Peyer's patch (tissue), 4 donors: ENCODE measurements around the gene PARD3B. TPM values are rescaled to one million over a fixed set of nuclear protein-coding genes. Genes with fewer than 3 reads are reported as not detected.

Experiments
- DNase-seq, 3 donors: peaks; one replicate each; pipeline ENCODE4 v3.0.0-alpha.2; 2017 to 2019
- H3K27ac ChIP-seq, 4 donors: fragments of 200-600 bp; sonication (generic); one replicate each; pipeline ENCODE4 v1.5.1; 2016 to 2019
- H3K27me3 ChIP-seq, 2 donors: fragments of 200-600 bp; sonication (generic); one replicate each; pipeline ENCODE4 v1.5.1; 2019
- H3K36me3 ChIP-seq, 3 donors: fragments of 200-600 bp; sonication (generic); one replicate each; pipeline ENCODE4 v1.5.1; 2016 to 2019
- H3K4me1 ChIP-seq, 4 donors: fragments of 200-600 bp; sonication (generic); one replicate each; pipeline ENCODE4 v1.5.1; 2016 to 2019
- H3K4me3 ChIP-seq, 4 donors: fragments of 200-600 bp; sonication (generic); 1 replicate in 3 of 4; 2 replicates in 1 of 4; pipeline ENCODE4 v1.5.1; 2016 to 2019; ENCODE audit warnings: mild to moderate bottlenecking in 1 of 4
- H3K9me3 ChIP-seq, 4 donors: fragments of 200-600 bp; sonication (generic); one replicate each; pipeline ENCODE4 v1.5.1; 2016 to 2019; ENCODE audit warnings: mild to moderate bottlenecking in 1 of 4
- POLR2A ChIP-seq, 2 donors: fragments of 450-650 bp; IDR thresholded peaks; one replicate each; pipeline ENCODE4 v1.5.1; 2017; ENCODE audit warnings: antibody characterized with exemption in 2 of 2, mild to moderate bottlenecking in 2 of 2, moderate library complexity in 2 of 2
- total RNA-seq, 4 donors: library from RNA; depleted of rRNA; stranded (reverse); fragments of >200 nt; gene quantifications; one replicate each; pipeline ENCODE4 v1.1.0, GENCODE V29; 2016
- TF ChIP-seq, protein P1 (sequence below), 6 experiments: fragments of 450-650 bp in 4 of 6; fragments of 200-600 bp in 2 of 6; sonication (generic) in 1 of 6; IDR thresholded peaks; one replicate each; pipeline ENCODE4 v1.5.1; 2017 to 2019; ENCODE audit warnings: antibody characterized with exemption in 6 of 6, mild to moderate bottlenecking in 3 of 6, moderate library complexity in 1 of 6

The PARD3B gene
- total RNA-seq, 4 donors from 2014 or later, result 19.6 to 52.0 (median 40.6) TPM

GRCh38 chr2:204541637-204542036 is 3.6 kb upstream of the PARD3B start:
- Histone ChIP-seq H3K27me3 (no peaks in the 10 kb centered on the region), H3K4me1 (peaks cover 0 to 4% (median 0%) of the 10 kb centered on the region in 4 donors), H3K9me3 (no peaks in the 10 kb centered on the region), H3K4me3 (no peak overlapping the region), H3K36me3 (no peaks in the 10 kb centered on the region), H3K27ac (no peak overlapping the region)
- no peak for DNase-seq
- no peak for TF ChIP-seq POLR2A (IDR thresholded peaks at IDR 0.05)
- TF ChIP-seq, protein P1, sequence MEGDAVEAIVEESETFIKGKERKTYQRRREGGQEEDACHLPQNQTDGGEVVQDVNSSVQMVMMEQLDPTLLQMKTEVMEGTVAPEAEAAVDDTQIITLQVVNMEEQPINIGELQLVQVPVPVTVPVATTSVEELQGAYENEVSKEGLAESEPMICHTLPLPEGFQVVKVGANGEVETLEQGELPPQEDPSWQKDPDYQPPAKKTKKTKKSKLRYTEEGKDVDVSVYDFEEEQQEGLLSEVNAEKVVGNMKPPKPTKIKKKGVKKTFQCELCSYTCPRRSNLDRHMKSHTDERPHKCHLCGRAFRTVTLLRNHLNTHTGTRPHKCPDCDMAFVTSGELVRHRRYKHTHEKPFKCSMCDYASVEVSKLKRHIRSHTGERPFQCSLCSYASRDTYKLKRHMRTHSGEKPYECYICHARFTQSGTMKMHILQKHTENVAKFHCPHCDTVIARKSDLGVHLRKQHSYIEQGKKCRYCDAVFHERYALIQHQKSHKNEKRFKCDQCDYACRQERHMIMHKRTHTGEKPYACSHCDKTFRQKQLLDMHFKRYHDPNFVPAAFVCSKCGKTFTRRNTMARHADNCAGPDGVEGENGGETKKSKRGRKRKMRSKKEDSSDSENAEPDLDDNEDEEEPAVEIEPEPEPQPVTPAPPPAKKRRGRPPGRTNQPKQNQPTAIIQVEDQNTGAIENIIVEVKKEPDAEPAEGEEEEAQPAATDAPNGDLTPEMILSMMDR (IDR thresholded peaks at IDR 0.05), result no peak

DNA sequence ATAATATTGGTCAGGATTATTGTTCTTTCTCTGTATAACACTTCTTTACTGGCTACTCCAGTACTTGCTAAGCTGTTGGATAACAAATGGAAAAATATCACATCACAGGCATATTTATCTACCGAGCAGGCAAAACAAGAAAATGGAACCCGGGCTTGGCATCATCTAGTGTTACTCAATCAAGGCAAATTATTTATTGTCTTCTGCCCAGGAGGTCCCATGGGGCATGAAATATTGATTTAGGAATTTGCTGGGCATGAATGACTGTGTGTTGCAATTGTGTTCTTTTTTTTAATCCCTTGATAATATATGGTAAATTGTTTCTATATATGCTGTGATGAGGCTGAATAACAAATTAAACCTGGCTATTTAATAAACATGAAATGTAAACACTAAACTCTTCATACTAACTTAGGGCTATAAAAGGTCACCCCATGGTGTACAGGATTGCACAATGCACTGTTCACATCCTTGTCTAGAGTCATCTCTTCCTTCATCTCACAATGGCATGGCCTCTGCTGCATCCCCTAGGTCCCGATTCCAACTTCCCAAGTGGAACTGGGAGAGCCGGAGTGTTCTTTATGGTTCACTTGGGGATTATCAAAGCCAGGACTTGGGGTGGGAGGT is 2.2 kb upstream of the PARD3B start:
- DNase-seq, result no peak
- H3K27me3 ChIP-seq, result no peaks in the 10 kb centered on the region
- TF ChIP-seq POLR2A (IDR thresholded peaks at IDR 0.05), result no peak
- TF ChIP-seq, protein P1 (IDR thresholded peaks at IDR 0.05), result no peak
- H3K36me3 ChIP-seq, result no peaks in the 10 kb centered on the region
- H3K4me3 ChIP-seq, result no peak overlapping the region
- peaks cover 0 to 13% (median 0%) of the 10 kb centered on the region in 4 donors for H3K4me1 ChIP-seq
- no peak overlapping the region for H3K27ac ChIP-seq
- H3K9me3 ChIP-seq, result no peaks in the 10 kb centered on the region

GRCh38 chr2:204545861-204546735 is 823 bp downstream of the PARD3B start:
- H3K4me3 ChIP-seq, result peak overlapping the region; percentile 47 to 89 (median 66)
- no peaks in the 10 kb centered on the region for H3K36me3 ChIP-seq
- H3K27ac ChIP-seq, result peak overlapping the region; percentile 64 to 89 (median 85)
- peaks cover 0 to 16% (median 0%) of the 10 kb centered on the region in 4 donors for H3K4me1 ChIP-seq
- TF ChIP-seq POLR2A (IDR thresholded peaks at IDR 0.05), result no peak
- TF ChIP-seq, protein P1 (IDR thresholded peaks at IDR 0.05), result no peak
- H3K27me3 ChIP-seq, result no peaks in the 10 kb centered on the region
- peak in 2 of 3 donors; percentile 66 to 71 for DNase-seq
- H3K9me3 ChIP-seq, result no peaks in the 10 kb centered on the region

DNA sequence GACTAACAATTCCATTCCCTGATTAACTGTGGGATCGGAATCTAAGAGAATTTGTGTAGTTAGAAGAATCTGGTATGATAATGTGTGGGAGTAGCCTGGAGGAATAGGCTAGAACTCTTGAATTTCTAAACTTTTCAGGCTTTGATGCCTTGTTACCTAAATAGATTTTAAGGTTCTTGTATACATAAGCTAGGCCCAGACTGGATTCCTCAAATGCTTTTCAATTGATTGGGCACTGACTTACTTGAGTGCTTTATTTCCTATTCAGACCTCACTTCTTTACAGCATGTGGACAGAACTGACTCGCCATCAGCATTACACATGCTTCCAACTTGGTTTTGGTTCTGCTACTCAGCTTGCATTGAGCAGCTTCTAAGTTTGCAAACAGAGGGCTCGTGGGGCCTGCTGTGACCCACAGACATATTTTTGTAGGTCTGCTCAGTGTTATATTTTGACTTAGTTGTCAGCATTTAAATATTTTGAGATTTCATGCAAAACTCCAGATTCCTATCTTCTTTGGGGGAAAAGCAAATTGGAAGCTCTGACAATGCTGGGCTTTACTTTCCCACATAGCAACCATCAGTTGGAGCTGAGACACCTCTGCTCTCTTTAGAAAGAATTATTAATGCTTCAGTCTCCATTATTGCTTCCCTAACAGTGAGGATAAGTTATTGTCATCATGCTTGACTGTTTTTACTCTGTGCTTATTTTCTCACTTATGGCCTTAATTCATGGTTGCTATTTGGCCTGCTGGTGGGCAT is 5.7 kb downstream of the PARD3B start:
- Histone ChIP-seq H3K36me3 (no peaks in the 10 kb centered on the region), H3K4me3 (no peak overlapping the region), H3K9me3 (no peaks in the 10 kb centered on the region), H3K27me3 (no peaks in the 10 kb centered on the region), H3K27ac (peak overlapping the region in 1 of 4 donors; percentile 9), H3K4me1 (peaks cover 0 to 22% (median 0%) of the 10 kb centered on the region in 4 donors)
- no peak for DNase-seq
- TF ChIP-seq, protein P1 (IDR thresholded peaks at IDR 0.05), result no peak
- no peak for TF ChIP-seq POLR2A (IDR thresholded peaks at IDR 0.05)

GRCh38 chr2:204551512-204551863 is 6.2 kb downstream of the PARD3B start:
- Histone ChIP-seq H3K27ac (peak overlapping the region in 1 of 4 donors; percentile 9), H3K36me3 (no peaks in the 10 kb centered on the region), H3K4me1 (peaks cover 0 to 20% (median 0%) of the 10 kb centered on the region in 4 donors), H3K9me3 (no peaks in the 10 kb centered on the region), H3K27me3 (no peaks in the 10 kb centered on the region), H3K4me3 (no peak overlapping the region)
- no peak for DNase-seq
- TF ChIP-seq, protein P1 (IDR thresholded peaks at IDR 0.05), result no peak
- no peak for TF ChIP-seq POLR2A (IDR thresholded peaks at IDR 0.05)
